Measurements from ENCODE around the gene CD58.

DNA sequence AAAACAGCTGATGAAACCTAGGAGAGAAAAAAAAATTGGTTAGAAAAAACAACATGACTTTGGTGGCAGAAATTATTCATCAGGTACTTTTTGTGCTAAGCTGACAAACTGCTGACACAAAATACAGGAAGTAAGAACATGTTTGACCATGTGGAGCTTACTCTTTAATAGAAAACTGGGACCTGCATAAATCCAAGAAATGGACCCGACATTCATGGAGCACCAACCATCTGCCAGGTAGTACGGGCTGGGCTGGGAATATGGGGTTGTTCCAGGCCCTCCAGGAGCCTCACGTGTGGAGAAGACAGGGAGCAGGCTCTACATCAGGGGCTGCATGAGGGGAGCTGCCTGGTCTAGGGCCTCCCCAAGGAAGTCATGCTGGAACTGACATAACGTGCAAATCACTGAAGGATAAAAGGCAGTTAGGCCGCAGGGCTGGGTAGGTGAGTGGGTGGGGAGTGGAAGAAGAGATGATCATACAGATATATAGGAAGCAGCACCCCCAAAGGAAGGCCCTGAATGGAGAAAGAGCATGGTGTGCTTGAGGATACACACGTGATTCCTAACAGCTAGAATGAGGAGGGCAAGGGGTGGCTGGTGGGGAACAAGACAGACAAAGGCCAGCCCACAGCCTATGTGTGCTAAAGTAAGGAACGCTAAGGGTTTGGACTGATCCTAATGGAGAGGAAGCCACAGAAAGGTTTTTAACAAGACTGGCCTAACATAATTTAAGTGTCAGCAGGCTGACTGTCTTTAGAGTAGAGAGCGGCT lies 26.1 kb downstream of the CD58 start:
- TF ChIP-seq, protein P1, sequence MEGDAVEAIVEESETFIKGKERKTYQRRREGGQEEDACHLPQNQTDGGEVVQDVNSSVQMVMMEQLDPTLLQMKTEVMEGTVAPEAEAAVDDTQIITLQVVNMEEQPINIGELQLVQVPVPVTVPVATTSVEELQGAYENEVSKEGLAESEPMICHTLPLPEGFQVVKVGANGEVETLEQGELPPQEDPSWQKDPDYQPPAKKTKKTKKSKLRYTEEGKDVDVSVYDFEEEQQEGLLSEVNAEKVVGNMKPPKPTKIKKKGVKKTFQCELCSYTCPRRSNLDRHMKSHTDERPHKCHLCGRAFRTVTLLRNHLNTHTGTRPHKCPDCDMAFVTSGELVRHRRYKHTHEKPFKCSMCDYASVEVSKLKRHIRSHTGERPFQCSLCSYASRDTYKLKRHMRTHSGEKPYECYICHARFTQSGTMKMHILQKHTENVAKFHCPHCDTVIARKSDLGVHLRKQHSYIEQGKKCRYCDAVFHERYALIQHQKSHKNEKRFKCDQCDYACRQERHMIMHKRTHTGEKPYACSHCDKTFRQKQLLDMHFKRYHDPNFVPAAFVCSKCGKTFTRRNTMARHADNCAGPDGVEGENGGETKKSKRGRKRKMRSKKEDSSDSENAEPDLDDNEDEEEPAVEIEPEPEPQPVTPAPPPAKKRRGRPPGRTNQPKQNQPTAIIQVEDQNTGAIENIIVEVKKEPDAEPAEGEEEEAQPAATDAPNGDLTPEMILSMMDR (IDR thresholded peaks at IDR 0.05): no peak
- no peak for TF ChIP-seq EP300 (IDR thresholded peaks at IDR 0.05)

Measured in ovary (tissue), 3 donors.